HG03108 (cell line): Measurements from ENCODE around the gene MON2.

Source experiments
- ATAC-seq: cut with Tn5 transposase; IDR thresholded peaks from one replicate; pipeline ENCODE4 v1.9.1; 2021; ENCODE audit warnings: moderate library complexity; ENCODE audit not compliant: unreplicated experiment

The MON2 gene

GRCh38 chr12:62647586-62647985 is 181.0 kb downstream of the MON2 start:
- no peak for ATAC-seq

- ATAC-seq: no peak
Observed at GRCh38 chr12:62649412-62650138, 182.9 kb downstream of the MON2 start.
